ENCODE data around the gene CSTA.

The CSTA gene

GRCh38 chr3:122307094-122307687, 17.9 kb upstream of the CSTA start:
- H3K9me3 ChIP-seq (ENCODE audit: low read length), result no peaks in the 10 kb centered on the region
- peaks cover 5% of the 10 kb centered on the region for H3K27me3 ChIP-seq (ENCODE audit: insufficient read depth, low read length)
- no peak overlapping the region for H3K4me3 ChIP-seq (ENCODE audit: low read length)
- no peak overlapping the region for H2AFZ ChIP-seq (ENCODE audit: low read depth, low read length)
- H3K36me3 ChIP-seq (ENCODE audit: insufficient read depth, low read length), result no peaks in the 10 kb centered on the region
- H3K4me1 ChIP-seq (ENCODE audit: insufficient read depth, low read length), result no peaks in the 10 kb centered on the region

GRCh38 chr3:122307976-122308375, 17.1 kb upstream of the CSTA start:
- Histone ChIP-seq H3K9me3 (ENCODE audit: low read length) (no peaks in the 10 kb centered on the region), H2AFZ (ENCODE audit: low read depth, low read length) (no peak overlapping the region), H3K27me3 (ENCODE audit: insufficient read depth, low read length) (peaks cover 5% of the 10 kb centered on the region), H3K4me1 (ENCODE audit: insufficient read depth, low read length) (no peaks in the 10 kb centered on the region), H3K4me3 (ENCODE audit: low read length) (no peak overlapping the region), H3K36me3 (ENCODE audit: insufficient read depth, low read length) (no peaks in the 10 kb centered on the region)

GRCh38 chr3:122310361-122310760, 14.7 kb upstream of the CSTA start:
- peaks cover 11% of the 10 kb centered on the region for H3K27me3 ChIP-seq (ENCODE audit: insufficient read depth, low read length)
- no peak overlapping the region for H2AFZ ChIP-seq (ENCODE audit: low read depth, low read length)
- H3K36me3 ChIP-seq (ENCODE audit: insufficient read depth, low read length), result no peaks in the 10 kb centered on the region
- H3K4me1 ChIP-seq (ENCODE audit: insufficient read depth, low read length), result peaks cover 3% of the 10 kb centered on the region
- no peak overlapping the region for H3K4me3 ChIP-seq (ENCODE audit: low read length)
- H3K9me3 ChIP-seq (ENCODE audit: low read length), result no peaks in the 10 kb centered on the region

GRCh38 chr3:122312826-122313225, 12.2 kb upstream of the CSTA start:
- Histone ChIP-seq H3K27me3 (ENCODE audit: insufficient read depth, low read length) (peaks cover 11% of the 10 kb centered on the region), H3K9me3 (ENCODE audit: low read length) (no peaks in the 10 kb centered on the region), H3K4me1 (ENCODE audit: insufficient read depth, low read length) (peaks cover 3% of the 10 kb centered on the region), H3K36me3 (ENCODE audit: insufficient read depth, low read length) (no peaks in the 10 kb centered on the region), H3K4me3 (ENCODE audit: low read length) (no peak overlapping the region), H2AFZ (ENCODE audit: low read depth, low read length) (no peak overlapping the region)

GRCh38 chr3:122313281-122313680, 11.8 kb upstream of the CSTA start:
- H3K36me3 ChIP-seq (ENCODE audit: insufficient read depth, low read length), result no peaks in the 10 kb centered on the region
- peaks cover 11% of the 10 kb centered on the region for H3K27me3 ChIP-seq (ENCODE audit: insufficient read depth, low read length)
- peaks cover 3% of the 10 kb centered on the region for H3K4me1 ChIP-seq (ENCODE audit: insufficient read depth, low read length)
- no peaks in the 10 kb centered on the region for H3K9me3 ChIP-seq (ENCODE audit: low read length)
- no peak overlapping the region for H2AFZ ChIP-seq (ENCODE audit: low read depth, low read length)
- H3K4me3 ChIP-seq (ENCODE audit: low read length), result no peak overlapping the region

- H3K27me3 ChIP-seq (ENCODE audit: insufficient read depth, low read length), result peaks cover 11% of the 10 kb centered on the region
Observed at GRCh38 chr3:122314228-122314876, 10.7 kb upstream of the CSTA start.

GRCh38 chr3:122315619-122316018, 9.4 kb upstream of the CSTA start:
- Histone ChIP-seq H3K4me1 (ENCODE audit: insufficient read depth, low read length) (peaks cover 3% of the 10 kb centered on the region), H3K36me3 (ENCODE audit: insufficient read depth, low read length) (no peaks in the 10 kb centered on the region), H3K4me3 (ENCODE audit: low read length) (no peak overlapping the region), H3K9me3 (ENCODE audit: low read length) (no peaks in the 10 kb centered on the region), H2AFZ (ENCODE audit: low read depth, low read length) (no peak overlapping the region), H3K27me3 (ENCODE audit: insufficient read depth, low read length) (peaks cover 11% of the 10 kb centered on the region)

More at GRCh38 chr3:122314228-122314876, 10.7 kb upstream of the CSTA start:
- Histone ChIP-seq H3K4me1 (ENCODE audit: insufficient read depth, low read length) (peaks cover 3% of the 10 kb centered on the region), H3K4me3 (ENCODE audit: low read length) (no peak overlapping the region), H3K9me3 (ENCODE audit: low read length) (no peaks in the 10 kb centered on the region), H2AFZ (ENCODE audit: low read depth, low read length) (peak overlapping the region; percentile 40), H3K36me3 (ENCODE audit: insufficient read depth, low read length) (no peaks in the 10 kb centered on the region)

GRCh38 chr3:122316368-122316767, 8.7 kb upstream of the CSTA start:
- no peaks in the 10 kb centered on the region for H3K36me3 ChIP-seq (ENCODE audit: insufficient read depth, low read length)
- H3K9me3 ChIP-seq (ENCODE audit: low read length), result no peaks in the 10 kb centered on the region
- H3K4me1 ChIP-seq (ENCODE audit: insufficient read depth, low read length), result peaks cover 3% of the 10 kb centered on the region
- no peak overlapping the region for H2AFZ ChIP-seq (ENCODE audit: low read depth, low read length)
- no peak overlapping the region for H3K4me3 ChIP-seq (ENCODE audit: low read length)
- peaks cover 6% of the 10 kb centered on the region for H3K27me3 ChIP-seq (ENCODE audit: insufficient read depth, low read length)

GRCh38 chr3:122318620-122319019, 6.4 kb upstream of the CSTA start:
- H3K4me1 ChIP-seq (ENCODE audit: insufficient read depth, low read length), result peaks cover 3% of the 10 kb centered on the region
- H3K9me3 ChIP-seq (ENCODE audit: low read length), result no peaks in the 10 kb centered on the region
- no peaks in the 10 kb centered on the region for H3K36me3 ChIP-seq (ENCODE audit: insufficient read depth, low read length)
- H3K27me3 ChIP-seq (ENCODE audit: insufficient read depth, low read length), result peaks cover 6% of the 10 kb centered on the region
- no peak overlapping the region for H2AFZ ChIP-seq (ENCODE audit: low read depth, low read length)
- no peak overlapping the region for H3K4me3 ChIP-seq (ENCODE audit: low read length)

- Histone ChIP-seq H3K4me3 (ENCODE audit: low read length) (no peak overlapping the region), H2AFZ (ENCODE audit: low read depth, low read length) (no peak overlapping the region), H3K27me3 (ENCODE audit: insufficient read depth, low read length) (no peaks in the 10 kb centered on the region), H3K36me3 (ENCODE audit: insufficient read depth, low read length) (no peaks in the 10 kb centered on the region), H3K4me1 (ENCODE audit: insufficient read depth, low read length) (no peaks in the 10 kb centered on the region), H3K9me3 (ENCODE audit: low read length) (no peaks in the 10 kb centered on the region)
Observed at GRCh38 chr3:122322095-122323075, 2.7 kb upstream of the CSTA start.

- no peaks in the 10 kb centered on the region for H3K9me3 ChIP-seq (ENCODE audit: low read length)
- no peak overlapping the region for H3K4me3 ChIP-seq (ENCODE audit: low read length)
- H3K4me1 ChIP-seq (ENCODE audit: insufficient read depth, low read length), result no peaks in the 10 kb centered on the region
- no peaks in the 10 kb centered on the region for H3K36me3 ChIP-seq (ENCODE audit: insufficient read depth, low read length)
- no peak overlapping the region for H2AFZ ChIP-seq (ENCODE audit: low read depth, low read length)
- H3K27me3 ChIP-seq (ENCODE audit: insufficient read depth, low read length), result no peaks in the 10 kb centered on the region
Observed at GRCh38 chr3:122325769-122326168, 721 bp downstream of the CSTA start.

GRCh38 chr3:122331886-122332285, 6.8 kb downstream of the CSTA start:
- no peaks in the 10 kb centered on the region for H3K4me1 ChIP-seq (ENCODE audit: insufficient read depth, low read length)
- H2AFZ ChIP-seq (ENCODE audit: low read depth, low read length), result no peak overlapping the region
- no peaks in the 10 kb centered on the region for H3K9me3 ChIP-seq (ENCODE audit: low read length)
- H3K27me3 ChIP-seq (ENCODE audit: insufficient read depth, low read length), result peaks cover 5% of the 10 kb centered on the region
- no peaks in the 10 kb centered on the region for H3K36me3 ChIP-seq (ENCODE audit: insufficient read depth, low read length)
- H3K4me3 ChIP-seq (ENCODE audit: low read length), result no peak overlapping the region

GRCh38 chr3:122332551-122332950, 7.5 kb downstream of the CSTA start:
- no peaks in the 10 kb centered on the region for H3K9me3 ChIP-seq (ENCODE audit: low read length)
- H2AFZ ChIP-seq (ENCODE audit: low read depth, low read length), result no peak overlapping the region

More at GRCh38 chr3:122332551-122332950, 7.5 kb downstream of the CSTA start:
- H3K27me3 ChIP-seq (ENCODE audit: insufficient read depth, low read length), result peaks cover 5% of the 10 kb centered on the region
- no peak overlapping the region for H3K4me3 ChIP-seq (ENCODE audit: low read length)
- no peaks in the 10 kb centered on the region for H3K4me1 ChIP-seq (ENCODE audit: insufficient read depth, low read length)
- H3K36me3 ChIP-seq (ENCODE audit: insufficient read depth, low read length), result no peaks in the 10 kb centered on the region

Measured in neuron (in vitro differentiated cells).